HepG2 (cell line): ENCODE results near the gene VAC14. TPM values are rescaled to one million over a fixed set of nuclear protein-coding genes. Genes with fewer than 3 reads are reported as not detected.

ENCODE experiments used
- BRD4 ChIP-seq: sonication (generic); formaldehyde crosslinking; IDR thresholded peaks from 2 replicates; pipeline ENCODE4 v1.4.0; 2020; ENCODE audit warnings: missing genetic modification reagents
- FOXC1 ChIP-seq: sonication (generic); formaldehyde crosslinking; IDR thresholded peaks from 2 replicates; pipeline ENCODE4 v1.8.0; 2022; ENCODE audit warnings: mild to moderate bottlenecking, missing genetic modification reagents, borderline replicate concordance
- HNRNPH1 ChIP-seq: fragments of 200-400 bp; formaldehyde crosslinking; optimal IDR thresholded peaks from 2 replicates; pipeline ENCODE3; 2017; ENCODE audit warnings: mild to moderate bottlenecking, low read depth, low read length
- ISL2 ChIP-seq: sonication (generic); formaldehyde crosslinking; IDR thresholded peaks from 2 replicates; pipeline ENCODE4 v1.5.0; 2020; ENCODE audit warnings: missing genetic modification reagents
- KMT2B ChIP-seq: IDR thresholded peaks from 2 replicates; pipeline ENCODE4 v1.6.1; 2016; ENCODE audit warnings: missing genetic modification reagents, missing compliant biosample characterization
- MZF1 ChIP-seq: sonication (generic); formaldehyde crosslinking; IDR thresholded peaks from 2 replicates; pipeline ENCODE4 v1.8.1; 2023; ENCODE audit warnings: mild to moderate bottlenecking, missing genetic modification reagents, borderline replicate concordance
- NCOA5 ChIP-seq: sonication (generic); formaldehyde crosslinking; IDR thresholded peaks from 2 replicates; pipeline ENCODE4 v1.4.0; 2020; ENCODE audit warnings: missing genetic modification reagents
- NFIB ChIP-seq: sonication (generic); formaldehyde crosslinking; IDR thresholded peaks from 2 replicates; pipeline ENCODE4 v1.9.0; 2021; ENCODE audit warnings: missing genetic modification reagents, mild to moderate bottlenecking, borderline replicate concordance
- NR1H2 ChIP-seq: sonication (generic); formaldehyde crosslinking; IDR thresholded peaks from 2 replicates; pipeline ENCODE4 v1.8.1; 2022; ENCODE audit warnings: low read depth, missing genetic modification reagents, borderline replicate concordance
- ZNF138 ChIP-seq: sonication (generic); formaldehyde crosslinking; IDR thresholded peaks from 2 replicates; pipeline ENCODE4 v1.5.0; 2020; ENCODE audit warnings: mild to moderate bottlenecking, low read depth, missing genetic modification reagents
- ZNF354B ChIP-seq: sonication (generic); formaldehyde crosslinking; IDR thresholded peaks from 2 replicates; pipeline ENCODE4 v1.8.0; 2022; ENCODE audit warnings: mild to moderate bottlenecking, missing genetic modification reagents
- ZNF672 ChIP-seq: sonication (generic); formaldehyde crosslinking; IDR thresholded peaks from 2 replicates; pipeline ENCODE4 v1.8.1; 2022; ENCODE audit warnings: missing genetic modification reagents
- ZNF83 ChIP-seq: sonication (generic); formaldehyde crosslinking; IDR thresholded peaks from 2 replicates; pipeline ENCODE4 v1.4.0; 2020; ENCODE audit warnings: missing genetic modification reagents, mild to moderate bottlenecking, borderline replicate concordance
- polyA plus RNA-seq, 8 experiments: library from polyadenylated mRNA; depleted of rRNA in 3 of 8; stranded (reverse) in 7 of 8; unstranded in 1 of 8; fragments of >200 nt; fragmentation: Illumina TruSeq in 4 of 8; extraction: Trizol in 4 of 8; gene quantifications; 2 replicates each; pipeline versions ENCODE4 v1.2.1 to v1.2.3, GENCODE V29; 2011 to 2016; ENCODE audit warnings: low read depth in 4 of 8, missing spikeins in 1 of 8, mixed read lengths in 1 of 8; ENCODE audit not compliant: insufficient read depth in 1 of 8
- total RNA-seq, 5 experiments: library from RNA; depleted of rRNA; stranded (reverse); fragments of >200 nt; fragmentation: Illumina TruSeq; extraction: Trizol; gene quantifications; 2 replicates each; pipeline ENCODE4 v1.2.3, GENCODE V29; 2016; ENCODE audit warnings: low read depth in 1 of 5
- TF ChIP-seq, protein P1 (sequence below), 2 experiments: IDR thresholded peaks; 2 replicates each; pipeline ENCODE4 v1.6.1; 2011 to 2012; ENCODE audit warnings: low read length in 2 of 2, borderline replicate concordance in 1 of 2, low read depth in 1 of 2, mild to moderate bottlenecking in 1 of 2, moderate library complexity in 1 of 2
- TF ChIP-seq, protein P2 (sequence below): sonication (generic); formaldehyde crosslinking; conservative IDR thresholded peaks from 2 replicates; pipeline ENCODE4 v1.4.0; 2020; ENCODE audit warnings: mild to moderate bottlenecking, missing genetic modification reagents, moderate library complexity
- TF ChIP-seq, protein P3 (sequence below): sonication (generic); formaldehyde crosslinking; IDR thresholded peaks from 2 replicates; pipeline ENCODE4 v1.4.0; 2020; ENCODE audit warnings: mild to moderate bottlenecking, missing genetic modification reagents
- TF ChIP-seq, protein P4 (sequence below): sonication (generic); formaldehyde crosslinking; IDR thresholded peaks from 2 replicates; pipeline ENCODE4 v1.4.0; 2020; ENCODE audit warnings: low read depth, missing genetic modification reagents

VAC14 gene
- total and polyA plus RNA-seq, 2 of the 13 experiments (the other 11 are each of a cell fraction or from before 2014, with no cell fraction given) = 23.5 to 24.6 TPM

DNA sequence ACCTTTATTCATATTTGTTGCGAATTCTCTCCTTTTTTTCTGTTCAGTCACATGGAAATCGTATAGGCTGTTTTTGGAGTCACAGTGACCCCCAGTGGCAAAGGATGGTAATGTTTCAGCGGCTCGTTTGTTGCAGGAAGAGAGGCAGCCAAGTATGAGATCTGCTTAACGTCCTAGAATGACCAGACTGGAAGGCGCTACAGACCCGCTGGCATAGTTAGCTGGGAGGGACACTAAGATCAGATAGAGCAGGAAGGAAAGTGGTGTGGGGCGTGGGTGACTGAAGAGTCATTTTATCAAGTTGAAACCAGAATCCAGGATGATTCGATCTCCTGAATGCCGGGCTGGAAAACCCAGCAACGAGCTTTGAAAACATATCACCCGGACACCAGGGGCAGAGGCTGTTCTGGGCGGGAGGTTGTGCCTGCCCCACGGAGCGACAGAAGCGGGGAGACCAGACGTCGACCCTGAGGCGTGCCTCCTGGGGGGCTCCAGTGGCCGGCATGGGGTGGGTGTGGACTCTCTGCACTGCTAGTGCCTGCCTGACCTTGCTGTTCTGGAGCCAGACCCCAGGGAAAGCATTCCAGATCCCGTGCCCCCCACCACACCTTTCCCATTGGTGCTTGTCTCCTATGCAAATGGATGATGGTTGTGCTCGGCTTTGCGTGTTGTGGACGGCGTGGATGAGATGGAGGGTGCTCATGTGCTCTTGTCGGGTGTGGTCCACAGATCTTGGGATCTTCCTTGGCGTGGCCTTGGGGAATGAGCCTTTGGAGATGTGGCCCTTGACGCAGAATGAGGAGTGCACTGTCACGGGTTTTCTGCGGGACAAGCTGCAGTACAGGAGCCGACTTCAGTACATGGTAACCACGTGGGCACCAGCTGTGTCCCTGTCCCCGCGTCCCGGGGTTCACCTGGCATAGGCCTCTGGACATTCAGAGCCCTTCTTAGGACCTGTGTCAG lies 146.9 kb downstream of the VAC14 start (continued):
- TF ChIP-seq, protein P1, sequence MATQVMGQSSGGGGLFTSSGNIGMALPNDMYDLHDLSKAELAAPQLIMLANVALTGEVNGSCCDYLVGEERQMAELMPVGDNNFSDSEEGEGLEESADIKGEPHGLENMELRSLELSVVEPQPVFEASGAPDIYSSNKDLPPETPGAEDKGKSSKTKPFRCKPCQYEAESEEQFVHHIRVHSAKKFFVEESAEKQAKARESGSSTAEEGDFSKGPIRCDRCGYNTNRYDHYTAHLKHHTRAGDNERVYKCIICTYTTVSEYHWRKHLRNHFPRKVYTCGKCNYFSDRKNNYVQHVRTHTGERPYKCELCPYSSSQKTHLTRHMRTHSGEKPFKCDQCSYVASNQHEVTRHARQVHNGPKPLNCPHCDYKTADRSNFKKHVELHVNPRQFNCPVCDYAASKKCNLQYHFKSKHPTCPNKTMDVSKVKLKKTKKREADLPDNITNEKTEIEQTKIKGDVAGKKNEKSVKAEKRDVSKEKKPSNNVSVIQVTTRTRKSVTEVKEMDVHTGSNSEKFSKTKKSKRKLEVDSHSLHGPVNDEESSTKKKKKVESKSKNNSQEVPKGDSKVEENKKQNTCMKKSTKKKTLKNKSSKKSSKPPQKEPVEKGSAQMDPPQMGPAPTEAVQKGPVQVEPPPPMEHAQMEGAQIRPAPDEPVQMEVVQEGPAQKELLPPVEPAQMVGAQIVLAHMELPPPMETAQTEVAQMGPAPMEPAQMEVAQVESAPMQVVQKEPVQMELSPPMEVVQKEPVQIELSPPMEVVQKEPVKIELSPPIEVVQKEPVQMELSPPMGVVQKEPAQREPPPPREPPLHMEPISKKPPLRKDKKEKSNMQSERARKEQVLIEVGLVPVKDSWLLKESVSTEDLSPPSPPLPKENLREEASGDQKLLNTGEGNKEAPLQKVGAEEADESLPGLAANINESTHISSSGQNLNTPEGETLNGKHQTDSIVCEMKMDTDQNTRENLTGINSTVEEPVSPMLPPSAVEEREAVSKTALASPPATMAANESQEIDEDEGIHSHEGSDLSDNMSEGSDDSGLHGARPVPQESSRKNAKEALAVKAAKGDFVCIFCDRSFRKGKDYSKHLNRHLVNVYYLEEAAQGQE (IDR thresholded peaks at IDR 0.05; ENCODE audit: borderline replicate concordance in 1 of 2, low read depth in 1 of 2, low read length in 2 of 2) = no peak
- no peak for TF ChIP-seq HNRNPH1
- TF ChIP-seq, protein P2, sequence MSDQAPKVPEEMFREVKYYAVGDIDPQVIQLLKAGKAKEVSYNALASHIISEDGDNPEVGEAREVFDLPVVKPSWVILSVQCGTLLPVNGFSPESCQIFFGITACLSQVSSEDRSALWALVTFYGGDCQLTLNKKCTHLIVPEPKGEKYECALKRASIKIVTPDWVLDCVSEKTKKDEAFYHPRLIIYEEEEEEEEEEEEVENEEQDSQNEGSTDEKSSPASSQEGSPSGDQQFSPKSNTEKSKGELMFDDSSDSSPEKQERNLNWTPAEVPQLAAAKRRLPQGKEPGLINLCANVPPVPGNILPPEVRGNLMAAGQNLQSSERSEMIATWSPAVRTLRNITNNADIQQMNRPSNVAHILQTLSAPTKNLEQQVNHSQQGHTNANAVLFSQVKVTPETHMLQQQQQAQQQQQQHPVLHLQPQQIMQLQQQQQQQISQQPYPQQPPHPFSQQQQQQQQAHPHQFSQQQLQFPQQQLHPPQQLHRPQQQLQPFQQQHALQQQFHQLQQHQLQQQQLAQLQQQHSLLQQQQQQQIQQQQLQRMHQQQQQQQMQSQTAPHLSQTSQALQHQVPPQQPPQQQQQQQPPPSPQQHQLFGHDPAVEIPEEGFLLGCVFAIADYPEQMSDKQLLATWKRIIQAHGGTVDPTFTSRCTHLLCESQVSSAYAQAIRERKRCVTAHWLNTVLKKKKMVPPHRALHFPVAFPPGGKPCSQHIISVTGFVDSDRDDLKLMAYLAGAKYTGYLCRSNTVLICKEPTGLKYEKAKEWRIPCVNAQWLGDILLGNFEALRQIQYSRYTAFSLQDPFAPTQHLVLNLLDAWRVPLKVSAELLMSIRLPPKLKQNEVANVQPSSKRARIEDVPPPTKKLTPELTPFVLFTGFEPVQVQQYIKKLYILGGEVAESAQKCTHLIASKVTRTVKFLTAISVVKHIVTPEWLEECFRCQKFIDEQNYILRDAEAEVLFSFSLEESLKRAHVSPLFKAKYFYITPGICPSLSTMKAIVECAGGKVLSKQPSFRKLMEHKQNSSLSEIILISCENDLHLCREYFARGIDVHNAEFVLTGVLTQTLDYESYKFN (CRISPR knock-in tag) = no peak
- TF ChIP-seq ZNF354B (CRISPR knock-in tag) = no peak
- no peak for TF ChIP-seq NFIB (CRISPR knock-in tag)
- peak; percentile 27; the same call in 1 of the 2 replicates for TF ChIP-seq ISL2 (CRISPR knock-in tag)
- TF ChIP-seq, protein P3, sequence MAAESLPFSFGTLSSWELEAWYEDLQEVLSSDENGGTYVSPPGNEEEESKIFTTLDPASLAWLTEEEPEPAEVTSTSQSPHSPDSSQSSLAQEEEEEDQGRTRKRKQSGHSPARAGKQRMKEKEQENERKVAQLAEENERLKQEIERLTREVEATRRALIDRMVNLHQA (CRISPR knock-in tag) = no peak
- TF ChIP-seq MZF1 (CRISPR knock-in tag) = no peak
- 0 out of 2 replicates have a peak, but pooled peaks have one; percentile 46 for TF ChIP-seq KMT2B (CRISPR knock-in tag)
- TF ChIP-seq ZNF672 = no peak
- TF ChIP-seq, protein P4, sequence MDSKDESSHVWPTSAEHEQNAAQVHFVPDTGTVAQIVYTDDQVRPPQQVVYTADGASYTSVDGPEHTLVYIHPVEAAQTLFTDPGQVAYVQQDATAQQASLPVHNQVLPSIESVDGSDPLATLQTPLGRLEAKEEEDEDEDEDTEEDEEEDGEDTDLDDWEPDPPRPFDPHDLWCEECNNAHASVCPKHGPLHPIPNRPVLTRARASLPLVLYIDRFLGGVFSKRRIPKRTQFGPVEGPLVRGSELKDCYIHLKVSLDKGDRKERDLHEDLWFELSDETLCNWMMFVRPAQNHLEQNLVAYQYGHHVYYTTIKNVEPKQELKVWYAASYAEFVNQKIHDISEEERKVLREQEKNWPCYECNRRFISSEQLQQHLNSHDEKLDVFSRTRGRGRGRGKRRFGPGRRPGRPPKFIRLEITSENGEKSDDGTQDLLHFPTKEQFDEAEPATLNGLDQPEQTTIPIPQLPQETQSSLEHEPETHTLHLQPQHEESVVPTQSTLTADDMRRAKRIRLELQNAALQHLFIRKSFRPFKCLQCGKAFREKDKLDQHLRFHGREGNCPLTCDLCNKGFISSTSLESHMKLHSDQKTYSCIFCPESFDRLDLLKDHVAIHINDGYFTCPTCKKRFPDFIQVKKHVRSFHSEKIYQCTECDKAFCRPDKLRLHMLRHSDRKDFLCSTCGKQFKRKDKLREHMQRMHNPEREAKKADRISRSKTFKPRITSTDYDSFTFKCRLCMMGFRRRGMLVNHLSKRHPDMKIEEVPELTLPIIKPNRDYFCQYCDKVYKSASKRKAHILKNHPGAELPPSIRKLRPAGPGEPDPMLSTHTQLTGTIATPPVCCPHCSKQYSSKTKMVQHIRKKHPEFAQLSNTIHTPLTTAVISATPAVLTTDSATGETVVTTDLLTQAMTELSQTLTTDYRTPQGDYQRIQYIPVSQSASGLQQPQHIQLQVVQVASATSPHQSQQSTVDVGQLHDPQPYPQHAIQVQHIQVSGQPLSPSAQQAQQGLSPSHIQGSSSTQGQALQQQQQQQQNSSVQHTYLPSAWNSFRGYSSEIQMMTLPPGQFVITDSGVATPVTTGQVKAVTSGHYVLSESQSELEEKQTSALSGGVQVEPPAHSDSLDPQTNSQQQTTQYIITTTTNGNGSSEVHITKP (CRISPR knock-in tag) = no peak
- peak; percentile 18; the same call in 1 of the 2 replicates for TF ChIP-seq ZNF83
- no peak for TF ChIP-seq NR1H2
- no peak for TF ChIP-seq ZNF138 (CRISPR knock-in tag)
- TF ChIP-seq BRD4 (CRISPR knock-in tag) = no peak
- TF ChIP-seq NCOA5 (CRISPR knock-in tag) = no peak
- no peak; the same call in 1 of the 2 replicates for TF ChIP-seq FOXC1 (CRISPR knock-in tag)
